SU-DHL-6 (cell line): Measurements from ENCODE around the gene TOGARAM2.

ENCODE experiments used
- EZH2phosphoT487 ChIP-seq: fragments of 200-600 bp; sonication (generic), shearing (Covaris generic); conservative IDR thresholded peaks from 2 replicates; pipeline ENCODE4 v1.6.1; 2018; ENCODE audit warnings: mild to moderate bottlenecking, antibody characterized with exemption, low read length, moderate library complexity, mixed read lengths
- TF ChIP-seq, protein P1 (sequence below): fragments of 200-600 bp; sonication (generic); IDR thresholded peaks from one replicate; pipeline ENCODE4 v1.5.1; 2017; ENCODE audit warnings: antibody characterized with exemption, mild to moderate bottlenecking, low read length, moderate library complexity; ENCODE audit not compliant: insufficient read depth, poor library complexity, severe bottlenecking

DNA sequence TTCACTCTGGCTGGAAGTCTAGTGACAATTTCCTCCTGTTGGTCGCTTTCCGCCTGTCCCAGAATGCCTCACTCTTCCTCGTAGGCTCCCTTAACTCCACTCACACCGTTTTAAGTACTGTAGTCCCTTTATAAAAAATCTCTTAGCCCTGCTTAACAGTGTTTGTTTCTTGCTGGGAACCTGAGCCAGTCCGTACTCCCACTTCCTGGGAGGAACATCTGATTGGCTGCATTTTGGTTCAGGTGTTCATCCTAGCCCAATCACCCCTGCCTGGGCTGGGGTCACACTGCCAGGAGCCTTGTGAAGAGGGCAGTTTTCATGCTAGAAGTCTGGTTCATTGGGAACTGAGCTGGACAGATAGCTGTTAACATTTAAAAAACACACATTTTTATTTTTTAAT is 25.6 kb upstream of the TOGARAM2 start:
- TF ChIP-seq, protein P1, sequence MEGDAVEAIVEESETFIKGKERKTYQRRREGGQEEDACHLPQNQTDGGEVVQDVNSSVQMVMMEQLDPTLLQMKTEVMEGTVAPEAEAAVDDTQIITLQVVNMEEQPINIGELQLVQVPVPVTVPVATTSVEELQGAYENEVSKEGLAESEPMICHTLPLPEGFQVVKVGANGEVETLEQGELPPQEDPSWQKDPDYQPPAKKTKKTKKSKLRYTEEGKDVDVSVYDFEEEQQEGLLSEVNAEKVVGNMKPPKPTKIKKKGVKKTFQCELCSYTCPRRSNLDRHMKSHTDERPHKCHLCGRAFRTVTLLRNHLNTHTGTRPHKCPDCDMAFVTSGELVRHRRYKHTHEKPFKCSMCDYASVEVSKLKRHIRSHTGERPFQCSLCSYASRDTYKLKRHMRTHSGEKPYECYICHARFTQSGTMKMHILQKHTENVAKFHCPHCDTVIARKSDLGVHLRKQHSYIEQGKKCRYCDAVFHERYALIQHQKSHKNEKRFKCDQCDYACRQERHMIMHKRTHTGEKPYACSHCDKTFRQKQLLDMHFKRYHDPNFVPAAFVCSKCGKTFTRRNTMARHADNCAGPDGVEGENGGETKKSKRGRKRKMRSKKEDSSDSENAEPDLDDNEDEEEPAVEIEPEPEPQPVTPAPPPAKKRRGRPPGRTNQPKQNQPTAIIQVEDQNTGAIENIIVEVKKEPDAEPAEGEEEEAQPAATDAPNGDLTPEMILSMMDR, result no peak
- TF ChIP-seq EZH2phosphoT487, result no peak
